Panc1 (cell line): ENCODE measurements around the gene IGFBP4. TPM values are rescaled to one million over a fixed set of nuclear protein-coding genes. Genes with fewer than 3 reads are reported as not detected.

Experiments used
- ATAC-seq: fragments of 200-7000 bp; cut with Tn5 transposase; 2 replicates; pipeline ENCODE4 v1.9.1; 2020; ENCODE audit warnings: mild to moderate bottlenecking, moderate library complexity
- BruUV-seq: library from RNA; stranded (reverse); fragments of 400-500 nt; replicated peaks from 2 replicates; lab custom pipeline; 2021; lab: Mats Ljungman, UMichigan
- CTCF ChIA-PET: fragments of 300-600 bp; sonication (Branson Sonifier 250); formaldehyde crosslinking; loops from one replicate; lab custom pipeline; 2022; ENCODE audit warnings: antibody characterized with exemption; lab: Charles Lee
- POLR2A ChIA-PET: fragments of 300-600 bp; sonication (Branson Sonifier 250); formaldehyde crosslinking; loops from one replicate; lab custom pipeline; 2022; ENCODE audit warnings: antibody characterized with exemption; lab: Charles Lee
- DNase-seq: peaks from one replicate; pipeline ENCODE4 v3.0.0-alpha.2; 2010; ENCODE audit warnings: low read depth, low spot score
- H3K27ac ChIP-seq: 2 replicates; pipeline ENCODE4 v1.5.1; 2011; ENCODE audit warnings: mild to moderate bottlenecking, low read length, inconsistent platforms
- H3K27me3 ChIP-seq: fragments of 200-500 bp; sonication (Bioruptor generic); 2 replicates; pipeline ENCODE4 v1.6.0; 2014; ENCODE audit warnings: low read length, inconsistent platforms; ENCODE audit not compliant: control insufficient read depth, insufficient read depth
- H3K36me3 ChIP-seq: fragments of 200-500 bp; sonication (Bioruptor generic); 2 replicates; pipeline ENCODE4 v1.5.1; 2014; ENCODE audit warnings: inconsistent platforms, mild to moderate bottlenecking, low read length, moderate library complexity; ENCODE audit not compliant: control insufficient read depth, insufficient read depth
- H3K4me1 ChIP-seq: 2 replicates; pipeline ENCODE4 v1.5.1; 2011; ENCODE audit warnings: inconsistent platforms, mild to moderate bottlenecking, low read length, moderate library complexity; ENCODE audit not compliant: control insufficient read depth, insufficient read depth
- H3K4me3 ChIP-seq, 2 experiments: 2 replicates each; pipeline ENCODE4 v1.5.1; 2011 to 2012; ENCODE audit warnings: low read depth in 2 of 2, low read length in 2 of 2, mild to moderate bottlenecking in 2 of 2, inconsistent platforms in 1 of 2, moderate library complexity in 1 of 2
- H3K9me3 ChIP-seq: fragments of 200-500 bp; sonication (Bioruptor generic); 2 replicates; pipeline ENCODE4 v1.5.1; 2014; ENCODE audit warnings: low read depth, mild to moderate bottlenecking, inconsistent platforms, low read length, moderate library complexity; ENCODE audit not compliant: control insufficient read depth, insufficient read depth
- CTCF ChIP-seq: fragments of 450-650 bp; IDR thresholded peaks from 2 replicates; pipeline ENCODE4 v1.5.1; 2017; ENCODE audit warnings: mild to moderate bottlenecking
- POLR2AphosphoS5 ChIP-seq: IDR thresholded peaks from 2 replicates; pipeline ENCODE4 v1.6.1; 2012; ENCODE audit warnings: mild to moderate bottlenecking, low read depth, low read length, moderate library complexity
- SIN3A ChIP-seq: IDR thresholded peaks from 2 replicates; pipeline ENCODE4 v1.6.1; 2012; ENCODE audit warnings: low read depth, mild to moderate bottlenecking, low read length, moderate library complexity, borderline replicate concordance; ENCODE audit not compliant: insufficient read depth
- TCF7L2 ChIP-seq: IDR thresholded peaks from 2 replicates; pipeline ENCODE4 v1.6.1; 2011; ENCODE audit warnings: mild to moderate bottlenecking, low read depth, low read length, inconsistent platforms
- in situ Hi-C: cut with HindIII; loops from 2 replicates; pipeline ENCODE4 v1.10.0; 2016; ENCODE audit warnings: low sequenced_read_pairs, low pct_unique_long_range_greater_than_20kb
- intact Hi-C: fragments of 100-400 bp; cut with micrococcal nuclease; formaldehyde crosslinking; loops from one replicate; pipeline ENCODE4 v1.10.0; 2022; ENCODE audit not compliant: unreplicated experiment
- total RNA-seq: library from RNA; stranded (reverse); gene quantifications from one replicate; pipeline ENCODE4 v1.2.1, GENCODE V29; 2021; ENCODE audit not compliant: unreplicated experiment
- TF ChIP-seq, protein P1 (sequence below), 2 experiments: IDR thresholded peaks; 2 replicates each; pipeline ENCODE4 v1.6.1; 2011 to 2012; ENCODE audit warnings: low read depth in 2 of 2, control low read depth in 1 of 2, low read length in 1 of 2, mild to moderate bottlenecking in 1 of 2, moderate library complexity in 1 of 2; ENCODE audit not compliant: insufficient read depth in 1 of 2

The IGFBP4 gene
- total RNA-seq, 1 experiment from 2014 or later, result 27.1 TPM

GRCh38 chr17:40451420-40451819 lies 8.2 kb downstream of the IGFBP4 start:
- H3K4me1 ChIP-seq, result no peaks in the 10 kb centered on the region
- CTCF ChIA-PET, result interaction anchor here (0.6 to 1.1 kb wide), 6 partner anchors 25 to 341 kb away, joined by 3 to 13 read pairs (median 4); no protein-coding TSS in a partner anchor
- in situ Hi-C loops, result no loop called here

DNA sequence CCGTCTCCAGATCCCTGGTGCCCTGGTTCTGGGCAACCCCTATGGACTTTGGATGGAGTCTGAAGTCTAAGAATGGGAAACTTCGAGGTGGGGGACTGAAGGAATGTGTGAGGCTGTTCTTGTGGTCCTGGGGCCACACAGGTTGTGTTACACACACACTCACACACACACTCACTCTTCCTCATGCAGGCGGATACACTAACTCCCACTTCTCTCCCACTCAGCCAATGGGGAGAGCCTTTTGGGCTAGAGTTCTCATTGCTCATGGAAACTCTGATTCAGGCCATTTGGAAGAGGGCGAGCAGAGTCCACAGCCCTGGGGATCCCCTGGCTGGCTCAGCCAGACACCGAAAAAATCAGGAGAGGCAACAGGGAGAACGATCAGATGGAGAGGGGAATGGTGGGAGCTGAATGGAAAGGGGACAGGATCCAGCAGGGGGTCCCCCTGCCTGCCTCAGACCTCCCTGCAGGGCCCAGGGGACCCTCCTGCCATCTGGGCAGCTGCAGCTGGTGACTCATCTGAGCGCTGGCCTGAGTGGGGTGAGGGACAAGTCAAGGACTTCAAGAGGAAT lies 9.1 kb downstream of the IGFBP4 start:
- no peaks in the 10 kb centered on the region for H3K9me3 ChIP-seq
- H3K4me1 ChIP-seq, result no peaks in the 10 kb centered on the region
- ATAC-seq (no peak), DNase-seq (no peak)
- CTCF ChIA-PET, result interaction anchor here (0.5 kb wide), 1 partner anchor 24 kb away, joined by 3 read pairs; no protein-coding TSS in a partner anchor
- no TSS peak for BruUV-seq
- in situ Hi-C loops, result no loop called here
- H3K4me3 ChIP-seq, result no peak overlapping the region
- no peaks in the 10 kb centered on the region for H3K36me3 ChIP-seq
- POLR2A ChIA-PET, result no interaction called here
- no peaks in the 10 kb centered on the region for H3K27me3 ChIP-seq
- intact Hi-C loops, result no loop called here
- TF ChIP-seq POLR2AphosphoS5 (no peak), SIN3A (no peak)
- TF ChIP-seq, protein P1, sequence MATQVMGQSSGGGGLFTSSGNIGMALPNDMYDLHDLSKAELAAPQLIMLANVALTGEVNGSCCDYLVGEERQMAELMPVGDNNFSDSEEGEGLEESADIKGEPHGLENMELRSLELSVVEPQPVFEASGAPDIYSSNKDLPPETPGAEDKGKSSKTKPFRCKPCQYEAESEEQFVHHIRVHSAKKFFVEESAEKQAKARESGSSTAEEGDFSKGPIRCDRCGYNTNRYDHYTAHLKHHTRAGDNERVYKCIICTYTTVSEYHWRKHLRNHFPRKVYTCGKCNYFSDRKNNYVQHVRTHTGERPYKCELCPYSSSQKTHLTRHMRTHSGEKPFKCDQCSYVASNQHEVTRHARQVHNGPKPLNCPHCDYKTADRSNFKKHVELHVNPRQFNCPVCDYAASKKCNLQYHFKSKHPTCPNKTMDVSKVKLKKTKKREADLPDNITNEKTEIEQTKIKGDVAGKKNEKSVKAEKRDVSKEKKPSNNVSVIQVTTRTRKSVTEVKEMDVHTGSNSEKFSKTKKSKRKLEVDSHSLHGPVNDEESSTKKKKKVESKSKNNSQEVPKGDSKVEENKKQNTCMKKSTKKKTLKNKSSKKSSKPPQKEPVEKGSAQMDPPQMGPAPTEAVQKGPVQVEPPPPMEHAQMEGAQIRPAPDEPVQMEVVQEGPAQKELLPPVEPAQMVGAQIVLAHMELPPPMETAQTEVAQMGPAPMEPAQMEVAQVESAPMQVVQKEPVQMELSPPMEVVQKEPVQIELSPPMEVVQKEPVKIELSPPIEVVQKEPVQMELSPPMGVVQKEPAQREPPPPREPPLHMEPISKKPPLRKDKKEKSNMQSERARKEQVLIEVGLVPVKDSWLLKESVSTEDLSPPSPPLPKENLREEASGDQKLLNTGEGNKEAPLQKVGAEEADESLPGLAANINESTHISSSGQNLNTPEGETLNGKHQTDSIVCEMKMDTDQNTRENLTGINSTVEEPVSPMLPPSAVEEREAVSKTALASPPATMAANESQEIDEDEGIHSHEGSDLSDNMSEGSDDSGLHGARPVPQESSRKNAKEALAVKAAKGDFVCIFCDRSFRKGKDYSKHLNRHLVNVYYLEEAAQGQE (IDR thresholded peaks at IDR 0.05; ENCODE audit: insufficient read depth in 1 of 2, low read depth in 2 of 2, low read length in 1 of 2), result no peak
- no peak overlapping the region for H3K27ac ChIP-seq

More at GRCh38 chr17:40451420-40451819, 8.2 kb downstream of the IGFBP4 start:
- POLR2A ChIA-PET, result no interaction called here
- no peak overlapping the region for H3K4me3 ChIP-seq
- no peak for ATAC-seq
- no TSS peak for BruUV-seq
- DNase-seq, result no peak
- TF ChIP-seq SIN3A, result no peak
- TF ChIP-seq, protein P1 (IDR thresholded peaks at IDR 0.05; ENCODE audit: insufficient read depth in 1 of 2, low read depth in 2 of 2, low read length in 1 of 2), result no peak
- TF ChIP-seq CTCF, result no peak
- no peak for TF ChIP-seq TCF7L2
- H3K9me3 ChIP-seq, result no peaks in the 10 kb centered on the region
- no peaks in the 10 kb centered on the region for H3K27me3 ChIP-seq
- H3K36me3 ChIP-seq, result no peaks in the 10 kb centered on the region
- no peak overlapping the region for H3K27ac ChIP-seq
- intact Hi-C loops, result no loop called here
